IMR-90 (cell line): ENCODE data around the gene ZSCAN5B. TPM values are rescaled to one million over a fixed set of nuclear protein-coding genes. Genes with fewer than 3 reads are reported as not detected.

Source experiments
- ATAC-seq: fragments of 200-7000 bp; cut with Tn5 transposase; 2 replicates; pipeline ENCODE4 v1.9.1; 2020; ENCODE audit warnings: low read depth, mild to moderate bottlenecking, moderate library complexity
- BruUV-seq: library from RNA; stranded (reverse); fragments of 400-500 nt; replicated peaks from 2 replicates; lab custom pipeline; 2021; lab: Mats Ljungman, UMichigan
- CTCF ChIA-PET: fragments of 300-600 bp; formaldehyde crosslinking; extraction: SDS; loops from one replicate; lab custom pipeline; 2021; ENCODE audit warnings: antibody characterized with exemption; lab: Yijun Ruan, JAX
- POLR2A ChIA-PET: fragments of 300-600 bp; sonication (Branson Sonifier 250); formaldehyde crosslinking; loops from one replicate; lab custom pipeline; 2022; ENCODE audit warnings: antibody characterized with exemption; ENCODE audit not compliant: unreplicated experiment; lab: Charles Lee
- DNase-seq: peaks from one replicate; pipeline ENCODE4 v3.0.0; 2013
- H2AFZ ChIP-seq: replicated peaks from 2 replicates; pipeline ENCODE3; 2013; ENCODE audit warnings: low read length, mild to moderate bottlenecking; ENCODE audit not compliant: poor library complexity
- H2AK5ac ChIP-seq: 2 replicates; pipeline ENCODE4 v1.6.1; 2013; ENCODE audit warnings: low read depth, low read length, inconsistent platforms
- H2AK9ac ChIP-seq: replicated peaks from 2 replicates; pipeline ENCODE3; 2013; ENCODE audit warnings: mild to moderate bottlenecking, low read depth, low read length, moderate library complexity; ENCODE audit not compliant: poor library complexity
- H2BK120ac ChIP-seq: 2 replicates; pipeline ENCODE4 v1.6.1; 2013; ENCODE audit warnings: low read depth, low read length, inconsistent platforms
- H2BK15ac ChIP-seq: 3 replicates; pipeline ENCODE4 v1.6.1; 2013; ENCODE audit warnings: low read depth, low read length, inconsistent platforms
- H2BK20ac ChIP-seq: 2 replicates; pipeline ENCODE4 v1.6.1; 2013; ENCODE audit warnings: low read depth, mild to moderate bottlenecking, inconsistent platforms, low read length, moderate library complexity
- H2BK5ac ChIP-seq: 2 replicates; pipeline ENCODE4 v1.6.1; 2013; ENCODE audit warnings: mild to moderate bottlenecking, low read depth, low read length, inconsistent platforms; ENCODE audit not compliant: poor library complexity, severe bottlenecking
- H3K14ac ChIP-seq: replicated peaks from 2 replicates; pipeline ENCODE4 v1.6.1; 2013; ENCODE audit warnings: low read depth, low read length, inconsistent platforms
- H3K18ac ChIP-seq: 2 replicates; pipeline ENCODE4 v1.6.1; 2013; ENCODE audit warnings: low read depth, low read length, control low read depth
- H3K23ac ChIP-seq: 2 replicates; pipeline ENCODE4 v1.6.1; 2013; ENCODE audit warnings: low read depth, low read length, inconsistent platforms
- H3K27ac ChIP-seq: 2 replicates; pipeline ENCODE4 v1.5.1; 2013; ENCODE audit warnings: mild to moderate bottlenecking, control low read depth, low read length; ENCODE audit not compliant: insufficient read depth
- H3K27me3 ChIP-seq: 2 replicates; pipeline ENCODE4 v1.6.1; 2013; ENCODE audit warnings: low read length; ENCODE audit not compliant: control insufficient read depth, insufficient read depth
- H3K36me3 ChIP-seq: 2 replicates; pipeline ENCODE4 v1.6.1; 2013; ENCODE audit warnings: low read length, mixed read lengths; ENCODE audit not compliant: control insufficient read depth, insufficient read depth
- H3K4ac ChIP-seq: 2 replicates; pipeline ENCODE4 v1.6.1; 2013; ENCODE audit warnings: low read depth, low read length, inconsistent platforms
- H3K4me1 ChIP-seq: 2 replicates; pipeline ENCODE4 v1.6.1; 2013; ENCODE audit warnings: low read length, mixed read lengths; ENCODE audit not compliant: control insufficient read depth, insufficient read depth
- H3K4me2 ChIP-seq: 2 replicates; pipeline ENCODE4 v1.6.1; 2013; ENCODE audit warnings: low read depth, mild to moderate bottlenecking, control low read depth, low read length, moderate library complexity
- H3K4me3 ChIP-seq: 2 replicates; pipeline ENCODE4 v1.5.1; 2013; ENCODE audit warnings: low read depth, mild to moderate bottlenecking, control low read depth, low read length, moderate library complexity; ENCODE audit not compliant: insufficient read depth
- H3K56ac ChIP-seq: 2 replicates; pipeline ENCODE4 v1.6.1; 2013; ENCODE audit warnings: low read length, inconsistent platforms; ENCODE audit not compliant: insufficient read depth; ENCODE audit errors: extremely low read depth
- H3K79me1 ChIP-seq, 2 experiments: 2 replicates each; pipeline ENCODE4 v1.6.1; 2013; ENCODE audit warnings: low read length in 2 of 2, inconsistent platforms in 1 of 2, low read depth in 1 of 2
- H3K9ac ChIP-seq: 2 replicates; pipeline ENCODE4 v1.6.1; 2013; ENCODE audit warnings: low read depth, low read length, control low read depth
- H3K9me1 ChIP-seq: 2 replicates; pipeline ENCODE4 v1.6.1; 2013; ENCODE audit warnings: low read length, inconsistent platforms; ENCODE audit not compliant: insufficient read depth
- H3K9me3 ChIP-seq: 2 replicates; pipeline ENCODE4 v1.6.1; 2013; ENCODE audit warnings: low read length; ENCODE audit not compliant: control insufficient read depth, insufficient read depth
- H4K20me1 ChIP-seq: 2 replicates; pipeline ENCODE4 v1.6.1; 2013; ENCODE audit warnings: low read length, inconsistent platforms; ENCODE audit not compliant: insufficient read depth
- H4K5ac ChIP-seq: 2 replicates; pipeline ENCODE4 v1.6.1; 2013; ENCODE audit warnings: mild to moderate bottlenecking, low read depth, low read length, control low read depth
- H4K8ac ChIP-seq, 2 experiments: 2 replicates each; pipeline ENCODE4 v1.6.1; 2013; ENCODE audit warnings: low read depth in 2 of 2, low read length in 2 of 2, control low read depth in 1 of 2, inconsistent platforms in 1 of 2
- H4K91ac ChIP-seq: 2 replicates; pipeline ENCODE4 v1.6.1; 2013; ENCODE audit warnings: low read depth, low read length, inconsistent platforms; ENCODE audit not compliant: insufficient read depth
- CHD1 ChIP-seq: IDR thresholded peaks from 2 replicates; pipeline ENCODE4 v1.6.1; 2012; ENCODE audit warnings: low read depth, low read length, improper control_type of control experiment
- WGBS, 2 experiments: methylation state at CpG; one replicate each; pipeline versions ENCODE4 v1.1.5 to v1.1.7; 2013; ENCODE audit warnings: missing lambda C conversion rate in 2 of 2; ENCODE audit not compliant: insufficient read length in 1 of 2; ENCODE audit errors: extremely low coverage in 2 of 2; 5-methylcytosine and 5-hydroxymethylcytosine counted together
- dilution Hi-C: fragments of 300-500 bp; cut with HindIII; formaldehyde crosslinking; loops from one replicate; pipeline ENCODE4 v1.14.3; 2018; ENCODE audit warnings: low sequenced_read_pairs; ENCODE audit not compliant: unreplicated experiment
- in situ Hi-C: fragments of 300-500 bp; cut with MboI; formaldehyde crosslinking; loops from 3 replicates; pipeline ENCODE4 v1.14.3; 2019; ENCODE audit warnings: low sequenced_read_pairs, inconsistent platforms, mixed read lengths
- intact Hi-C: fragments of 100-400 bp; cut with micrococcal nuclease; formaldehyde crosslinking; loops from 2 replicates; pipeline ENCODE4 v1.10.0; 2022
- polyA plus RNA-seq, 3 experiments: library from polyadenylated mRNA; depleted of rRNA; stranded (reverse); fragments of >200 nt; gene quantifications; 2 replicates each; pipeline ENCODE4 v1.2.3, GENCODE V29; 2012; ENCODE audit warnings: low replicate concordance in 1 of 3
- total RNA-seq: library from RNA; depleted of rRNA; stranded (reverse); fragments of >200 nt; gene quantifications from 2 replicates; pipeline ENCODE4 v1.2.3, GENCODE V29; 2012

ZSCAN5B gene
- total and polyA plus RNA-seq, 2 of the 4 experiments (the other 2 are of a cell fraction) = not detected

GRCh38 chr19:56177564-56178243, 19.9 kb downstream of the ZSCAN5B start:
- WGBS, 2 experiments = no CpG with 5 or more reads among the region's 11 CpGs
- no peak overlapping the region for H2AFZ ChIP-seq
- no peaks in the 10 kb centered on the region for H3K36me3 ChIP-seq
- H3K18ac ChIP-seq = no peak overlapping the region
- no peak overlapping the region for H3K9ac ChIP-seq
- H3K56ac ChIP-seq = no peak overlapping the region
- no peak overlapping the region for H4K5ac ChIP-seq
- H4K8ac ChIP-seq = no peak overlapping the region
- dilution Hi-C loops = no loop called here
- DNase-seq (no peak), ATAC-seq (no peak)
- no peak overlapping the region for H2AK5ac ChIP-seq
- no peaks in the 10 kb centered on the region; the same call in 1 of the 2 replicates for H4K20me1 ChIP-seq
- no peak overlapping the region for H3K23ac ChIP-seq
- H2BK15ac ChIP-seq = no peak overlapping the region
- TF ChIP-seq CHD1 = no peak
- intact Hi-C loops = loop anchor here (10.0 kb wide), 1 partner anchor 137 kb away; the partner anchor contains the start of gene ZSCAN5A
- no peak overlapping the region for H2AK9ac ChIP-seq
- BruUV-seq = no TSS peak
- no peak overlapping the region for H3K4ac ChIP-seq
- 0 out of 2 replicates have a peak, but pooled peaks cover 2% of the 10 kb centered on the region for H3K9me3 ChIP-seq
- no peak overlapping the region for H3K4me3 ChIP-seq
- no peak overlapping the region for H3K27ac ChIP-seq
- no peaks in the 10 kb centered on the region for H3K4me1 ChIP-seq
- no peak overlapping the region for H3K14ac ChIP-seq
- H3K9me1 ChIP-seq = no peaks in the 10 kb centered on the region
- ChIA-PET CTCF (interaction anchor here (1.3 kb wide), 1 partner anchor 112 kb away, joined by 7 read pairs; no protein-coding TSS in a partner anchor), POLR2A (no interaction called here)
- no peak overlapping the region for H3K4me2 ChIP-seq
- H2BK120ac ChIP-seq = no peak overlapping the region
- H4K91ac ChIP-seq = no peak overlapping the region
- H2BK20ac ChIP-seq = no peak overlapping the region
- peaks cover 9% of the 10 kb centered on the region; the same call in 1 of the 2 replicates for H3K27me3 ChIP-seq
- no peak overlapping the region for H2BK5ac ChIP-seq
- in situ Hi-C loops = no loop called here
- no peaks in the 10 kb centered on the region for H3K79me1 ChIP-seq
